NT2/D1 (cell line): Measurements from ENCODE around the gene TAF15.

ENCODE experiments used
- SUZ12 ChIP-seq: IDR thresholded peaks from 2 replicates; pipeline ENCODE4 v1.6.1; 2011; ENCODE audit not compliant: insufficient read length, insufficient read depth; ENCODE audit errors: extremely low read depth
- YY1 ChIP-seq: IDR thresholded peaks from 2 replicates; pipeline ENCODE4 v1.6.1; 2011; ENCODE audit not compliant: insufficient read length, insufficient read depth

GRCh38 chr17:35778641-35779196 lies 30.6 kb upstream of the TAF15 start:
- TF ChIP-seq YY1 (no peak), SUZ12 (no peak)
